Activated T-helper 1 cell treated with anti-CD3 and anti-CD28 coated beads, Interleukin-2, amount 50 U/mL, for 16 hours (primary cell): ENCODE data around the gene SLX4IP.
"Not testable (repeated sequence)": the region's sequence is repeated elsewhere in the genome, so short reads cannot be mapped to it uniquely, and the experiment has no call there.

ENCODE experiments used
- DNase-seq, 2 donors: peaks; one replicate each; pipeline ENCODE4 v3.0.0-alpha.2; 2020; ENCODE audit warnings: low read depth in 1 of 2, low spot score in 1 of 2

SLX4IP gene

GRCh38 chr20:10602221-10602871 lies 167.2 kb downstream of the SLX4IP start:
- no peak for DNase-seq

GRCh38 chr20:10603378-10603777 lies 168.3 kb downstream of the SLX4IP start:
- no peak for DNase-seq

- no peak for DNase-seq
Observed at GRCh38 chr20:10603971-10604864, 169.1 kb downstream of the SLX4IP start.

GRCh38 chr20:10604865-10605440 lies 169.8 kb downstream of the SLX4IP start:
- no peak for DNase-seq

- DNase-seq: no peak
Observed at GRCh38 chr20:10605547-10606195, 170.6 kb downstream of the SLX4IP start.

- DNase-seq: no peak
Observed at GRCh38 chr20:10609276-10609675, 174.2 kb downstream of the SLX4IP start.

- DNase-seq: no peak
Observed at GRCh38 chr20:10609770-10610169, 174.7 kb downstream of the SLX4IP start.

- DNase-seq: no peak
Observed at GRCh38 chr20:10610251-10610650, 175.1 kb downstream of the SLX4IP start.

GRCh38 chr20:10611357-10611756 lies 176.3 kb downstream of the SLX4IP start:
- DNase-seq: no peak

- DNase-seq: not testable (repeated sequence)
Observed at GRCh38 chr20:10613426-10613825, 178.3 kb downstream of the SLX4IP start.

GRCh38 chr20:10613911-10614310 lies 178.8 kb downstream of the SLX4IP start:
- DNase-seq: no peak

- no peak for DNase-seq
Observed at GRCh38 chr20:10616212-10616611, 181.1 kb downstream of the SLX4IP start.

- DNase-seq: not testable (repeated sequence)
Observed at GRCh38 chr20:10617549-10618133, 182.5 kb downstream of the SLX4IP start.

GRCh38 chr20:10618611-10619245 lies 183.6 kb downstream of the SLX4IP start:
- DNase-seq: no peak

GRCh38 chr20:10619427-10619826 lies 184.3 kb downstream of the SLX4IP start:
- no peak for DNase-seq

GRCh38 chr20:10621149-10621548 lies 186.0 kb downstream of the SLX4IP start:
- no peak for DNase-seq

GRCh38 chr20:10622657-10623418 lies 187.7 kb downstream of the SLX4IP start:
- no peak for DNase-seq

GRCh38 chr20:10625641-10626040 lies 190.5 kb downstream of the SLX4IP start:
- no peak for DNase-seq

GRCh38 chr20:10626896-10627295 lies 191.8 kb downstream of the SLX4IP start:
- DNase-seq: no peak
